Fibroblast of pulmonary artery (primary cell): ENCODE results near the gene NCF4.

Experiments
- DNase-seq: peaks from one replicate; pipeline ENCODE4 v3.0.0-alpha.2; 2010; ENCODE audit warnings: low read depth
- H3K4me3 ChIP-seq: replicated peaks from 2 replicates; pipeline ENCODE4 v1.5.1; 2011; ENCODE audit warnings: low read depth, mild to moderate bottlenecking, control low read depth, low read length, moderate library complexity
- CTCF ChIP-seq: IDR thresholded peaks from 2 replicates; pipeline ENCODE4 v1.5.1; 2011; ENCODE audit warnings: mild to moderate bottlenecking, control low read depth, low read length, inconsistent platforms; ENCODE audit errors: missing control alignments

The NCF4 gene

GRCh38 chr22:36828815-36829214 is 32.0 kb upstream of the NCF4 start:
- no peak overlapping the region for H3K4me3 ChIP-seq
- TF ChIP-seq CTCF = no peak
- DNase-seq = no peak

GRCh38 chr22:36829370-36830002 is 31.3 kb upstream of the NCF4 start:
- no peak overlapping the region for H3K4me3 ChIP-seq
- DNase-seq = no peak
- TF ChIP-seq CTCF = no peak

- no peak overlapping the region for H3K4me3 ChIP-seq
- TF ChIP-seq CTCF = no peak
- no peak for DNase-seq
Measured at GRCh38 chr22:36830601-36831000, 30.2 kb upstream of the NCF4 start.

GRCh38 chr22:36831206-36831605 is 29.6 kb upstream of the NCF4 start:
- no peak for TF ChIP-seq CTCF
- no peak overlapping the region for H3K4me3 ChIP-seq
- no peak for DNase-seq

GRCh38 chr22:36831717-36832116 is 29.1 kb upstream of the NCF4 start:
- no peak overlapping the region for H3K4me3 ChIP-seq
- DNase-seq = no peak

GRCh38 chr22:36833073-36833472 is 27.7 kb upstream of the NCF4 start:
- no peak for DNase-seq
- no peak overlapping the region for H3K4me3 ChIP-seq
- TF ChIP-seq CTCF = no peak

More at GRCh38 chr22:36831717-36832116, 29.1 kb upstream of the NCF4 start:
- no peak for TF ChIP-seq CTCF

- TF ChIP-seq CTCF = no peak
- DNase-seq = no peak
- no peak overlapping the region for H3K4me3 ChIP-seq
Measured at GRCh38 chr22:36835903-36836302, 24.9 kb upstream of the NCF4 start.
